BJ (cell line): Measurements from ENCODE around the gene CTSZ. TPM values are rescaled to one million over a fixed set of nuclear protein-coding genes. Genes with fewer than 3 reads are reported as not detected.

ENCODE experiments used
- CTCF ChIA-PET: fragments of 350-600 bp; formaldehyde crosslinking; extraction: SDS; loops from one replicate; lab custom pipeline; 2021; ENCODE audit warnings: antibody characterized with exemption, inconsistent platforms; lab: Yijun Ruan, JAX
- POLR2A ChIA-PET: fragments of 300-600 bp; sonication (Branson Sonifier 250); formaldehyde crosslinking; extraction: SDS; loops from one replicate; lab custom pipeline; 2021; ENCODE audit warnings: antibody characterized with exemption; lab: Charles Lee
- DNase-seq: peaks from one replicate; pipeline ENCODE4 v3.0.0-alpha.2; 2011; ENCODE audit warnings: low read depth
- H3K27me3 ChIP-seq: 2 replicates; pipeline ENCODE4 v1.6.0; 2011; ENCODE audit warnings: low read length; ENCODE audit not compliant: control insufficient read depth, insufficient read depth
- H3K36me3 ChIP-seq: 2 replicates; pipeline ENCODE4 v1.5.1; 2011; ENCODE audit warnings: low read length; ENCODE audit not compliant: control insufficient read depth, insufficient read depth
- H3K4me3 ChIP-seq: 2 replicates; pipeline ENCODE4 v1.5.1; 2011; ENCODE audit warnings: low read depth, mild to moderate bottlenecking, control low read depth, low read length
- polyA plus RNA-seq: library from polyadenylated mRNA; depleted of rRNA; stranded (reverse); fragments of >200 nt; gene quantifications from 2 replicates; pipeline ENCODE4 v1.2.3, GENCODE V29; 2011
- TF ChIP-seq, protein P1 (sequence below): IDR thresholded peaks from 2 replicates; pipeline ENCODE4 v1.5.1; 2011; ENCODE audit warnings: low read depth, mild to moderate bottlenecking, control low read depth, inconsistent platforms, low read length, moderate library complexity; ENCODE audit not compliant: insufficient read depth

The CTSZ gene
- polyA plus RNA-seq, 1 experiment, result 288 TPM

DNA sequence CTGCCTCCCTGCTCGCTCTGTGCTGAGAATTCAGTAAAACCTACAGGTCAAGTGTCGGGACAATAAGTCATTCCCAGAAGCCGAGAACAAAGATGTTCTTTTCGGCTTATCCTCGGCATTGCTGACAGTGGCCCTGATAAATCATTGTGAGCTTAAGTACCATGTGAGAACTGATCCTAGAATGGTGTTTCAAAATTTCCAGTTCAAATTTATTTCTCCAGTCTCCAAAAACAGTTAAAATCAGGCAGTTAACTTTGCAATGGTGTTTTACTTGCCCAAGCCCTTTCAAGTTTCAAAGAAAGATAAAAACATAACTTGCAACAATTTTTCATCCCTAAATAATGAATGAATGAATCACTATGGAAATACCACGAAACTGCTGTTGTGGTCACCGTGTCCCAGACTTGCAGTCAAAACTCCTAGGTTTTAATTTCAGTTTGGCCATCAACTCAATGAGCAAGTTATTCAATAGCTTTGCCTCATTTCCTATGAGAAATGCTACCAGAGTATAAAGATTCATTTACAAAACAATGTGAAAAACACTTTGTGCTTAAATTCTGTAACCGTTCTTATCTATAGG is 20.8 kb upstream of the CTSZ start:
- POLR2A ChIA-PET, result no interaction called here
- peaks cover 14% of the 10 kb centered on the region for H3K36me3 ChIP-seq
- TF ChIP-seq, protein P1, sequence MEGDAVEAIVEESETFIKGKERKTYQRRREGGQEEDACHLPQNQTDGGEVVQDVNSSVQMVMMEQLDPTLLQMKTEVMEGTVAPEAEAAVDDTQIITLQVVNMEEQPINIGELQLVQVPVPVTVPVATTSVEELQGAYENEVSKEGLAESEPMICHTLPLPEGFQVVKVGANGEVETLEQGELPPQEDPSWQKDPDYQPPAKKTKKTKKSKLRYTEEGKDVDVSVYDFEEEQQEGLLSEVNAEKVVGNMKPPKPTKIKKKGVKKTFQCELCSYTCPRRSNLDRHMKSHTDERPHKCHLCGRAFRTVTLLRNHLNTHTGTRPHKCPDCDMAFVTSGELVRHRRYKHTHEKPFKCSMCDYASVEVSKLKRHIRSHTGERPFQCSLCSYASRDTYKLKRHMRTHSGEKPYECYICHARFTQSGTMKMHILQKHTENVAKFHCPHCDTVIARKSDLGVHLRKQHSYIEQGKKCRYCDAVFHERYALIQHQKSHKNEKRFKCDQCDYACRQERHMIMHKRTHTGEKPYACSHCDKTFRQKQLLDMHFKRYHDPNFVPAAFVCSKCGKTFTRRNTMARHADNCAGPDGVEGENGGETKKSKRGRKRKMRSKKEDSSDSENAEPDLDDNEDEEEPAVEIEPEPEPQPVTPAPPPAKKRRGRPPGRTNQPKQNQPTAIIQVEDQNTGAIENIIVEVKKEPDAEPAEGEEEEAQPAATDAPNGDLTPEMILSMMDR, result no peak
- H3K27me3 ChIP-seq, result no peaks in the 10 kb centered on the region
- CTCF ChIA-PET, result interaction anchor here (1.2 to 1.6 kb wide), 3 partner anchors 17 to 194 kb away, joined by 3 to 4 read pairs (median 4); no protein-coding TSS in a partner anchor
- H3K4me3 ChIP-seq, result no peak overlapping the region
- DNase-seq, result no peak

DNA sequence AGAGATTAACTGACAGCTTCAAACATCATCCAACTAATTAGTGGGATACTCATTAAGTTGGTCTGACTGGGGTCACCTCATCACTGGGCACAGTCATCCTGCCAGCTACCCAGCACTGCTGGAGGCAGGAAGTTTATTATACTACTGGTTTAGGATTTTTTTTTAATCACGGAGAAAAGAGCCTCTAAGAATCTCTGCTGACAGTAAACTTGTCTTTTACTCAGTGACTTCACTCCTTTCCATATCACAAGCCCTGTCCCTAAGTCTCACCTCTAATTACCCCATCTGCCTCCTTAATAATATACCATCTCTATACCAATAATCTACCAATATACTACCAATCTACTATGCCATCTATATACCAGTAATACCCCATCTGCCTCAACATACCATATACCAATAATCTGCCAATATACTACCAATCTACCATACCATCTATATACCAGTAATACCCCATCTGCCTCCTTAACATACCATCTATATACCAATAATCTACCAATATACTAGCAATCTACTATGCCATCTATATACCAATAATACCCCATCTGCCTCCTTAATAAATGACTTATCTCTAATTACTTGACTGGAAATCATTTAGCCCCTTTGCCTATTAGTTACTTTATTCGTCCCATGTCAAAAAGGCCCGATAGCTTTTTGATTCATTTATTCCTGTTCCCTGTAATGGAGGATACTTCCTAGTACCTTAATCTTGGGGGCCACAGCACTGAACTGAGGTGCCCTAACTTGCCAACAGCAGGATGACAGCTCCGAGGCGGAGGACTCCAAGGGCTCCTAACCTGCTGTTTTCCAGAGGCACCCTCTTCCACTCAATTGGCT is 20.1 kb upstream of the CTSZ start:
- no peak overlapping the region for H3K4me3 ChIP-seq
- H3K36me3 ChIP-seq, result peaks cover 15% of the 10 kb centered on the region
- DNase-seq, result no peak
- POLR2A ChIA-PET, result no interaction called here
- H3K27me3 ChIP-seq, result no peaks in the 10 kb centered on the region
- CTCF ChIA-PET, result interaction anchor here (0.5 to 1.6 kb wide), 4 partner anchors 17 to 163 kb away, joined by 3 to 4 read pairs (median 3); no protein-coding TSS in a partner anchor
- TF ChIP-seq, protein P1, result no peak

DNA sequence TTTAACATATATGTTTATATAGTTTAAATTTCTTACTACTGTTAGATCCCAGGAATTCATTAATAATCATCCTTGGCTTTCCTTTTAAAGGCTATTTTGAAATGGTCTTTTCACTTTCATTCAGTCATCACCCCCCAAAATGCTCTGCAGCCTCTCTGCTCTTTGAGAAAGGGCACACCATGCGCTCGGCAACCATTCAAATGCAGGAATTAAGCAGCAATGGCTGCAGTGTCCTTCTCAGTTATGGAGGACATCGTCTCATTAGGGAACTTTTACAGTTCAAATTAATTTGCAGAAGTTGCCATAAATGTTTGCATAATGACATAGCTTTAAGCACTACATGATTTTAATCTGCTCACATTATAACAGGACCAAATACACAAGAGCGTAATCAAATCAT is 18.5 kb upstream of the CTSZ start:
- ChIA-PET POLR2A (no interaction called here), CTCF (no interaction called here)
- DNase-seq, result no peak
- Histone ChIP-seq H3K36me3 (peaks cover 15% of the 10 kb centered on the region), H3K4me3 (no peak overlapping the region), H3K27me3 (no peaks in the 10 kb centered on the region)
- TF ChIP-seq, protein P1, result no peak

DNA sequence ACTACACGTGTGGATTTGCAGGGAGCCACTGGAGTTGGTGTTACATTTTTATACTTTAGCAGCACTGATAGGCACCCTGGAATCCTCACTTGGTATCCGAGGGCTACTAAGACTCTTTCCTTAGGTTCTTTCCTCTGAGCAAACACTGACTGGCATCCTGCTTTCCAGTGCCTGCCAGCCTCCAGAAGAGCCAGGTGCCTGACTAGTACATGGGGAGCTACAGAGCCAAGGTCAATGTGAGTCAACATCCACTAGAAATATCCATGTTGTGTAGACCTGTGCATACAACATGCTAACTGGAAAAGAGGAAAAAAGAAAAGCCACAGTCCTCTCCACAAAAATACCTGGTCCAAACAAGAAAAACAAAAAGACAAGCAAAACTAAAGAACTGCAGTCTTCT is 18.0 kb upstream of the CTSZ start:
- H3K27me3 ChIP-seq, result no peaks in the 10 kb centered on the region

GRCh38 chr20:59024111-59024530 is 17.1 kb upstream of the CTSZ start:
- no peak for DNase-seq
- TF ChIP-seq, protein P1, result no peak
- POLR2A ChIA-PET, result no interaction called here
- Histone ChIP-seq H3K27me3 (no peaks in the 10 kb centered on the region), H3K36me3 (peaks cover 15% of the 10 kb centered on the region), H3K4me3 (no peak overlapping the region)
- CTCF ChIA-PET, result interaction anchor here (0.7 to 1.1 kb wide), 2 partner anchors 8 to 14 kb away, joined by 3 to 4 read pairs; no protein-coding TSS in a partner anchor

More for the DNA sequence above, 18.0 kb upstream of the CTSZ start:
- POLR2A ChIA-PET, result no interaction called here
- H3K36me3 ChIP-seq, result peaks cover 15% of the 10 kb centered on the region
- CTCF ChIA-PET, result no interaction called here
- DNase-seq, result no peak
- TF ChIP-seq, protein P1, result no peak
- H3K4me3 ChIP-seq, result no peak overlapping the region
